ENCODE data around the gene RAB35. TPM values are rescaled to one million over a fixed set of nuclear protein-coding genes. Genes with fewer than 3 reads are reported as not detected.
A peak's percentile ranks its signal among the peaks of the same experiment; 100 is the strongest.
"Not testable (repeated sequence)": the region's sequence is repeated elsewhere in the genome, so short reads cannot be mapped to it uniquely, and the experiment has no call there.

The RAB35 gene
- total RNA-seq, 1 experiment from 2014 or later, result 35.9 TPM

GRCh38 chr12:120064054-120064940, 52.3 kb downstream of the RAB35 start:
- no peak for DNase-seq (ENCODE audit: extremely low read depth, low read depth)

- DNase-seq (ENCODE audit: extremely low read depth, low read depth), result no peak
Measured at GRCh38 chr12:120062976-120063579, 53.5 kb downstream of the RAB35 start.

GRCh38 chr12:120061575-120062214, 54.9 kb downstream of the RAB35 start:
- no peak for DNase-seq (ENCODE audit: extremely low read depth, low read depth)

GRCh38 chr12:120060717-120061116, 55.8 kb downstream of the RAB35 start:
- DNase-seq (ENCODE audit: extremely low read depth, low read depth), result no peak

- DNase-seq (ENCODE audit: extremely low read depth, low read depth), result no peak
Measured at GRCh38 chr12:120060196-120060595, 56.4 kb downstream of the RAB35 start.

- DNase-seq (ENCODE audit: extremely low read depth, low read depth), result no peak
Measured at GRCh38 chr12:120056739-120057138, 59.8 kb downstream of the RAB35 start.

- peak; percentile 36 for DNase-seq (ENCODE audit: extremely low read depth, low read depth)
Measured at GRCh38 chr12:120055231-120056000, 61.1 kb downstream of the RAB35 start.

GRCh38 chr12:120054293-120054692, 62.3 kb downstream of the RAB35 start:
- no peak for DNase-seq (ENCODE audit: extremely low read depth, low read depth)

GRCh38 chr12:120051535-120051934, 65.0 kb downstream of the RAB35 start:
- DNase-seq (ENCODE audit: extremely low read depth, low read depth), result no peak

GRCh38 chr12:120049426-120049825, 67.1 kb downstream of the RAB35 start:
- no peak for DNase-seq (ENCODE audit: extremely low read depth, low read depth)

- no peak for DNase-seq (ENCODE audit: extremely low read depth, low read depth)
Measured at GRCh38 chr12:120048263-120048662, 68.3 kb downstream of the RAB35 start.

- DNase-seq (ENCODE audit: extremely low read depth, low read depth), result no peak
Measured at GRCh38 chr12:120047072-120047471, 69.5 kb downstream of the RAB35 start.

GRCh38 chr12:120045367-120045766, 71.2 kb downstream of the RAB35 start:
- DNase-seq (ENCODE audit: extremely low read depth, low read depth), result not testable (repeated sequence)

Small RNAs within 50 kb of the gene (small RNA-seq; reads per million reads assigned to genes)
- gene AC004812.1, result 0 reads per million in 2 experiments
- gene MIR4498, result 0 reads per million in 2 experiments

Other genes with a start within 250 kb of the RAB35 start
- 25.4 and 26.6 TPM in 2 replicates for gene CIT, start 239.4 kb downstream of the RAB35 start, total RNA-seq (2014; rRNA removed; shearing (Covaris generic))
- 3.2 and 4.2 TPM in 2 replicates for gene BICDL1, start 127.5 kb downstream of the RAB35 start, total RNA-seq (2014; rRNA removed; shearing (Covaris generic))
- gene GCN1, start 78.0 kb upstream of the RAB35 start, total RNA-seq (2014; rRNA removed; shearing (Covaris generic)), result 67.3 and 88.6 TPM in 2 replicates
- 5,894 and 6,669 TPM in 2 replicates for gene RPLP0, start 84.4 kb upstream of the RAB35 start, total RNA-seq (2014; rRNA removed; shearing (Covaris generic))
- gene PXN, start 149.0 kb upstream of the RAB35 start, total RNA-seq (2014; rRNA removed; shearing (Covaris generic)), result 40.1 and 46.9 TPM in 2 replicates
- gene RNU4-2, start 175.2 kb upstream of the RAB35 start, total RNA-seq (2014; rRNA removed; shearing (Covaris generic)), result not detected in 2 replicates
- under 0.01 TPM in 1 of 2 replicates, not detected in the other for gene RNU4-1, start 176.5 kb upstream of the RAB35 start, total RNA-seq (2014; rRNA removed; shearing (Covaris generic))
- 0.97 and 1.7 TPM in 2 replicates for gene SIRT4, start 185.6 kb upstream of the RAB35 start, total RNA-seq (2014; rRNA removed; shearing (Covaris generic))
- gene PLA2G1B, start 211.0 kb upstream of the RAB35 start, total RNA-seq (2014; rRNA removed; shearing (Covaris generic)), result not detected in 2 replicates